A673 (cell line): ENCODE data around the gene GOLGA6L7. TPM values are rescaled to one million over a fixed set of nuclear protein-coding genes. Genes with fewer than 3 reads are reported as not detected.

Source experiments
- BruUV-seq: library from RNA; stranded (reverse); fragments of 400-500 nt; replicated peaks from 2 replicates; lab custom pipeline; 2021; lab: Mats Ljungman, UMichigan
- CTCF ChIA-PET: fragments of 300-600 bp; sonication (Branson Sonifier 250); formaldehyde crosslinking; loops from one replicate; lab custom pipeline; 2022; ENCODE audit warnings: antibody characterized with exemption; lab: Charles Lee
- POLR2A ChIA-PET: fragments of 300-600 bp; sonication (Branson Sonifier 250); formaldehyde crosslinking; loops from one replicate; lab custom pipeline; 2022; ENCODE audit warnings: antibody characterized with exemption; ENCODE audit not compliant: low non-redundant PET; lab: Charles Lee
- DNase-seq: peaks from one replicate; pipeline ENCODE4 v3.0.0-alpha.2; 2015; ENCODE audit warnings: low spot score
- H3K27ac ChIP-seq: fragments of 200-600 bp; sonication (generic); 2 replicates; pipeline ENCODE4 v1.5.1; 2016; ENCODE audit warnings: mixed run types, low read depth, mild to moderate bottlenecking, mixed read lengths, antibody characterized with exemption, low read length; ENCODE audit not compliant: poor library complexity, severe bottlenecking
- H3K27me3 ChIP-seq: fragments of 200-600 bp; sonication (generic); replicated peaks from 2 replicates; pipeline ENCODE4 v1.6.1; 2017; ENCODE audit warnings: mixed run types, low read depth, mild to moderate bottlenecking, mixed read lengths, antibody characterized with exemption, low read length; ENCODE audit not compliant: insufficient read depth, poor library complexity
- H3K36me3 ChIP-seq: fragments of 200-600 bp; sonication (generic); 2 replicates; pipeline ENCODE4 v1.6.1; 2016; ENCODE audit warnings: mixed run types, mild to moderate bottlenecking, mixed read lengths, antibody characterized with exemption, low read length; ENCODE audit not compliant: insufficient read depth, poor library complexity, severe bottlenecking
- H3K4me1 ChIP-seq: fragments of 200-600 bp; sonication (generic); 2 replicates; pipeline ENCODE4 v1.6.1; 2017; ENCODE audit warnings: mixed run types, mild to moderate bottlenecking, mixed read lengths, antibody characterized with exemption, low read length; ENCODE audit not compliant: insufficient read depth, poor library complexity, severe bottlenecking
- H3K4me3 ChIP-seq: fragments of 200-600 bp; sonication (generic); 2 replicates; pipeline ENCODE4 v1.5.1; 2016; ENCODE audit warnings: low read depth, mixed run types, mild to moderate bottlenecking, mixed read lengths, low read length; ENCODE audit not compliant: poor library complexity, severe bottlenecking
- H3K9me3 ChIP-seq: fragments of 200-600 bp; sonication (generic); 2 replicates; pipeline ENCODE4 v1.6.1; 2016; ENCODE audit warnings: mixed run types, low read depth, mild to moderate bottlenecking, mixed read lengths, antibody characterized with exemption, low read length; ENCODE audit not compliant: poor library complexity, severe bottlenecking
- CTCF ChIP-seq: fragments of 300-800, 200-600 bp; sonication (generic); conservative IDR thresholded peaks from 2 replicates; pipeline ENCODE4 v1.5.1; 2017; ENCODE audit warnings: low read depth, mild to moderate bottlenecking, antibody characterized with exemption, low read length, moderate library complexity, mixed read lengths
- EZH2 ChIP-seq: fragments of 200-600 bp; sonication (generic); IDR thresholded peaks from 2 replicates; pipeline ENCODE4 v1.6.1; 2017; ENCODE audit warnings: borderline replicate concordance, low read depth, mild to moderate bottlenecking, mixed read lengths, antibody characterized with exemption, low read length; ENCODE audit not compliant: poor library complexity, severe bottlenecking
- intact Hi-C: fragments of 100-400 bp; cut with micrococcal nuclease; formaldehyde crosslinking; loops from one replicate; pipeline ENCODE4 v1.10.0; 2022; ENCODE audit not compliant: unreplicated experiment
- total RNA-seq: library from RNA; stranded (reverse); gene quantifications from 2 replicates; pipeline ENCODE4 v1.2.3, GENCODE V29; 2021

GOLGA6L7 gene
- total RNA-seq, 1 experiment from 2014 or later = not detected

GRCh38 chr15:28878209-28878608 lies 29.8 kb upstream of the GOLGA6L7 start:
- DNase-seq = no peak
- Histone ChIP-seq H3K36me3 (no peaks in the 10 kb centered on the region), H3K9me3 (no peaks in the 10 kb centered on the region), H3K27me3 (no peaks in the 10 kb centered on the region), H3K4me3 (no peak overlapping the region), H3K4me1 (no peaks in the 10 kb centered on the region), H3K27ac (no peak overlapping the region)
- ChIA-PET POLR2A (no interaction called here), CTCF (no interaction called here)
- TF ChIP-seq CTCF = no peak
- no peak for TF ChIP-seq EZH2
- no TSS peak for BruUV-seq
- intact Hi-C loops = no loop called here

GRCh38 chr15:28876845-28877185 lies 28.4 kb upstream of the GOLGA6L7 start:
- POLR2A ChIA-PET = no interaction called here
- BruUV-seq = no TSS peak

GRCh38 chr15:28876131-28876844 lies 27.8 kb upstream of the GOLGA6L7 start:
- no peaks in the 10 kb centered on the region for H3K4me1 ChIP-seq
- ChIA-PET POLR2A (no interaction called here), CTCF (no interaction called here)
- no peaks in the 10 kb centered on the region for H3K27me3 ChIP-seq
- H3K27ac ChIP-seq = no peak overlapping the region
- no peaks in the 10 kb centered on the region for H3K36me3 ChIP-seq
- H3K4me3 ChIP-seq = no peak overlapping the region
- TF ChIP-seq CTCF = no peak
- TF ChIP-seq EZH2 = no peak
- intact Hi-C loops = no loop called here
- no peak for DNase-seq
- no peaks in the 10 kb centered on the region for H3K9me3 ChIP-seq
- no TSS peak for BruUV-seq

More at GRCh38 chr15:28876845-28877185, 28.4 kb upstream of the GOLGA6L7 start:
- TF ChIP-seq CTCF = no peak
- no peak for TF ChIP-seq EZH2
- Histone ChIP-seq H3K4me1 (no peaks in the 10 kb centered on the region), H3K27me3 (no peaks in the 10 kb centered on the region), H3K36me3 (no peaks in the 10 kb centered on the region), H3K4me3 (no peak overlapping the region), H3K9me3 (no peaks in the 10 kb centered on the region), H3K27ac (no peak overlapping the region)
- intact Hi-C loops = no loop called here
- CTCF ChIA-PET = no interaction called here
- DNase-seq = no peak
